Stimulated activated CD8-positive, alpha-beta memory T cell treated with anti-CD3 and anti-CD28 coated beads, Interleukin-4, amount 100 ng/mL, for 1 hour (primary cell): ENCODE data around the gene ZNF536.
"Not testable (repeated sequence)": the region's sequence is repeated elsewhere in the genome, so short reads cannot be mapped to it uniquely, and the experiment has no call there.

Source experiments
- DNase-seq, 2 donors: peaks; one replicate each; pipeline ENCODE4 v3.0.0-alpha.2; 2020; ENCODE audit warnings: low read depth in 2 of 2, low spot score in 1 of 2

Gene ZNF536

DNA sequence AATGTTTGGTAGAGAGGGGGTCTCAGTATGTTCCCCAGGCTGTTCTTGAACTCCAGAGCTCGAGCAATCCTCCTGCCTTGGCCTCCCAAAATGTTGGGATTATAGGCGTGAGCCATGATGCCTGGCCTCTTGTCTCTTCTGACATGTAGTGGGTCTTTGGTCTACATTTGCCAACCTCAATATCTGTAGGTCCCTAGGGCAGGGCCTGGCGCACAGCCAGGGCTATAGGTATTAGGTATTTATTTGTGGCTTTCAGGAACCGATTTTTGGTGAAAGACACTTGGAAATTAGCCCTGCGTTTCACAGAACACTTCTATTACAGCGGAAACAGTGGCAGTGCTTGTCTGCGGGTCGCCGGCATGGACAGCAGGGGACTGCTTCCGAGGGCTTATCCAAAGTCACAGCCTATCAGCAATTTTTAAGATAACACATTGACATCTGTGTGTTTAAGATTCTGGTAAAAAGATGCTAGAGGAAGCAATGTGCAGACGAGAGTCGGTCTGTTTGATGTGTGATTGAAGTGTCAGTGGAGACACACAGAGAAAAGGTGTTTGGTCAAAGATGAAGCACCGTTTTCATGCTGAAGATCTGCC lies 14.5 kb downstream of the ZNF536 start:
- no peak for DNase-seq

GRCh38 chr19:30387311-30388115 lies 15.3 kb downstream of the ZNF536 start:
- no peak for DNase-seq

GRCh38 chr19:30388327-30388726 lies 16.1 kb downstream of the ZNF536 start:
- no peak for DNase-seq

- no peak for DNase-seq
Observed at GRCh38 chr19:30388819-30389218, 16.6 kb downstream of the ZNF536 start.

DNA sequence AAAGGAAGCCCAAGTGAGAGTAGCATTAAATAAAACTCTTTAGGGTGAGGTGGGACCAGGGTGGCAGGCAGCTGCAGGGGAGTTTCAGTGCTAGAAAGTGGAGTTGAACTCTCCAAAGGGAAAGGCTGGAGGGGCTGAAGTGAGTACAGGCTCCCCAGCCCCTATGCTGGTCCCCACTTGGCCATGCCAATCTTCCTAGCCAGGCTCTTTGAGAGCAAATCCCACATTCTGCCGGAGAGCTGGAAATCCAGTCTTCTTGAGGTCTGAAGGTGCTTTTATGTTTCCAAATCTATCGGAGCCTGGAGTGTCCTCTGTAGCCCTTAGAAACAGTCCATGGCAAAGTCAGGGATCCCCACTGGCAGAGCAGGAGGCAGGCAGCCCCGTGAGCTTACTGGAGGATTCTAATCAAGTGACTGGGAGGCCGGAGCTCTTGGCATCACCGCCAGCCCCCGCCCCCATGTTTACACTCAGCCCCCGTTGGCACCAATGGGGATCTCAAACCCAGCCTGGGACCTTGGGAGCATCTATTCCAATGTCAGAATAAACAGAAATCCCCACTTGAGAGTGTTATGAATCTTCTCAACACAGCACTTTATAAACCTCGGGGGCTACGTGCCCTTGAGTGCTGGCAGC lies 18.3 kb downstream of the ZNF536 start:
- DNase-seq = no peak

DNA sequence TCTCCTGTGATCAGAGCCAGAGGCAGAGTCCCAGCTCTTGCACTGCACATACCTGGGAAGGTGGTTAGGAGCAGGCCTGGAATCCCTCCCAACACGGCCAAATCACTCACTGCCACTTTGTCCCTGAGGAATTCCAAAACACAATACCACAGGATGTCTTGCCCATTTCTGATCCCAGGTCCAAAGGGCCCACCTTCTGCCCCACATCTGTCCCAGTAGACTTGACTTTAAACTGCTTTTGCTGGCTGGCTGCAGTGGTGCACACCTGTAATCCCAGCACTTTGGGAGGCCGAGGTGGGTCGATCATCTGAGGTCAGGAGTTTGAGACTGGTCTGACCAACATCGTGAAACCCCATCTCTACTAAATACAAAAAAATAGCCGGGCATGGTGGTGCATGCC lies 18.9 kb downstream of the ZNF536 start:
- no peak for DNase-seq

- DNase-seq = no peak
Observed at GRCh38 chr19:30391554-30392551, 19.7 kb downstream of the ZNF536 start.

DNA sequence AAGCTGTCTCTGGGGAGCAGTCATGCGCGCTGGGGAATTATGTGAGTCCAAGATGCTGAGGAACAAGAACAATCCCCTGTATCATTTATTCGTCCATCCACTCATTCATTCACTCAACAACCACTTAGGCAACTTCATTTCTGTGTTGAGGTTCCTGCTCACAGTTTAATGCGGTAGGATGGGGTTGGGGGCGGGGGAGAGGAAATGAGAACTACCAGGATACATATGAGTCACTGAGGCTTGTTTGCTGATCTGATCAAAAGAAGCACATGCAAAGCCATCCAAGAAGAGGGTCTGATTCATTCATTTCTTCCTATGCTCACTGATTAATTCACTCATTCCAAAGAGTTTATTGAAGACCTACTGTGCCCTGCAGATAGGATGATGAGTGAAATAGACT lies 20.9 kb downstream of the ZNF536 start:
- DNase-seq = no peak

DNA sequence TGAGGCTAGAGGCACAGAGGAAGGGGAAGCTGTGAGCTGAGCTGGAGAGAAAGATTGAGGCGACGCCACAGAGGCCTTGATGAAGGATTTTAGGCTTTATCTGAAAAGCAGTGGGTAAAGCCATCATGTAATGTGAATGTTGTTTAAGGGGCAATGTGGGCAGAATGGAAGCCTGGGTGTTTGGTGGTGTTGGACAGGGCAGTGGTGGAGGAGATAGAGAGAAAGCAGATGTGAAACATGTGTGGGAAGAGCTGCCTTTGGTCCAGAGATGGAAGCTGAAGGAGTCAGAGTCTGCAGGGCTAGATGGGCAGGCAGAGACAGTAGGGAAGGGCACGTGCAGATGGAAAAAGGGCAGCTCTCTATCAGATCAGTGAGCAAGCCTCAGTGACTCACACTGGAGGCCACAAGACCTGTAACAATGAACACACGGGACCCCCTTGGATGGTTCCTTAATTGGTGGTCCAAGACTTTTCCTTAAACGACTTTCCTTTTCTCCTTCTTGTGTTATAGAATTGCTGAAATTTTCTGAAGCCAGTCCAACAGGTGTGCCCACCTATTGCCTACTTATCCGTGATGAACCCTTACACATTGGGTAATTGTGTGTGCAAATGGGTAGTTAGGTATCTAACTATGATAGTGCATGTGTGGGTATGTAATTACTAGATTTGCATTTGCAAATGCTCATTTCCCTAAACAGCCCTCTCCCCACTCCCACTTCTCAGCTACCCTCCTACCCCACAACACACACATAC lies 21.7 kb downstream of the ZNF536 start:
- no peak for DNase-seq

- no peak for DNase-seq
Observed at GRCh38 chr19:30394481-30395151, 22.4 kb downstream of the ZNF536 start.

GRCh38 chr19:30395283-30395682 lies 23.1 kb downstream of the ZNF536 start:
- no peak for DNase-seq

- not testable (repeated sequence) for DNase-seq
Observed at GRCh38 chr19:30398539-30398938, 26.4 kb downstream of the ZNF536 start.

- no peak for DNase-seq
Observed at GRCh38 chr19:30401956-30402355, 29.8 kb downstream of the ZNF536 start.

- DNase-seq = no peak
Observed at GRCh38 chr19:30402436-30403202, 30.4 kb downstream of the ZNF536 start.

GRCh38 chr19:30403203-30403985 lies 31.2 kb downstream of the ZNF536 start:
- no peak for DNase-seq

DNA sequence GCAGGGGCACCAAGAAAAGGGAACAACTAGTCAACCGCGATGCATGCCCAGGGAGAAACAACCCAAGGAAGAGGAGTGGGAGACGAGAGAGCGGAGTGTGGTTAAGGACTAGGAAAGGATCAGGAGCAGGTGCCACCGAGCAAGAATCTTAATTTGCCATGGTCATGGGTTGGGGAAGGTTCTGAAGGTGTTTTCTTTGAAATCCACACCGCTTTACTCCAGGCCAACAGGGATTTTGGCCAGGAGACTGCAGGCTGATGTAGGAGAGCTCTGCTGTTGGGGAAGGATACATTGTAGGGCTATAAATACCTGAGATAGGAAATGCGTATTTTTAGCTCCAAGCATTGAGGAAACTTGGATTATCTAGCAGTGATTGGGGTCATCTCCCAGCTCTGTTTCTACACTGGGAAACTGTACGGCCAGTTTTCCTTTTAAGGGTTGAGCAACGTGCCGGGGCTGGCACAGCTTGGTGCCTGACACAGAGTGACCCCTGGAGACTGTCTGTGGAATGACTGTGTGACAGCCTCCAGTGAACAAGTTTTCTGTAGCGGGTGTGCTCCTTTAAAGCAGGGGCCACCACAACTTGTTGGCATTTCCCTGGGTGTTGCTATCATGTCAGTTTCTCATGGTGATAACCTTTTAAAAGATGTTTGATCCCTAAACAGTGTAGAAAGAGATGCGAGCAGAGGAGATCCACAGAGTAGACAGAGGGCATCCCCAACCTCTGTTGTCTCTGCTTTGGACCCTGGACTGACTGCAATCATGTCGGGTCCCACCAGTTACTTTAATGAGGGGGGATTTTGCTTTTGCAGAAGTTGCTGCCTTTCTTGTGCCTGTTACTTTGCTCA lies 34.3 kb downstream of the ZNF536 start:
- DNase-seq = no peak

DNA sequence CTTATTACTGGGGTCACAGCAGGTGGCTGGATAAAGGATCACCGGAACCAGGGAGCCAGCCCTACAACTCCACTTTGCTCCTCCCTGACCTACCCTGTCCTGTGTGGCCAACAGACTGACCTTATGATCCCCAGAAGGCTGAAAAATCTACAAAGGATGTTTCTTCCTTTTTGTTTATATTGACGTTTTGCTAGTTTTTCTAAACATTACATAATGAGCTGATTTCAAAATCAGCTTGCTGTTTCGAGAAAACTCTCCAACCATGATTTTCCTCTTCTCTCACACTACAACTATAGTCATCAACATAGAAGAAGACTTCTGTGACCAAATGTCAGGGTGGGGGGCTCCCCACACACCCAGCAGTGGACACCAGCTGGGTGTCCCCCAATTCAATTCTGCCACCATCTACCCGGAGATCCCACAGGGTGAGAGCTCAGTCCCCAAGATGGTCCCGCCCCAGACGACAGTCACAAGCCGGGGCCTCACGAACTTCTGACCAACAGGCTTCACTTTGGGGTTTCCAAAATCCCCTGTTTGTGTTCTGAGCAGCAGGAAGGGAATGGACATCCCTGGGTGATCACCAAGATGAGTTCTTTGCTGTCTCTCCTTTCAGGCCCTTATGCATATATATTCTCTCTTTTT lies 35.0 kb downstream of the ZNF536 start:
- DNase-seq = no peak
